ENCODE data around the gene INTS11. TPM values are rescaled to one million over a fixed set of nuclear protein-coding genes. Genes with fewer than 3 reads are reported as not detected.
A peak's percentile ranks its signal among the peaks of the same experiment; 100 is the strongest.

INTS11 gene
- total and polyA plus RNA-seq, 2 of the 13 experiments (the other 11 are each of a cell fraction or from before 2014, with no cell fraction given): 52.8 to 94.8 TPM

DNA sequence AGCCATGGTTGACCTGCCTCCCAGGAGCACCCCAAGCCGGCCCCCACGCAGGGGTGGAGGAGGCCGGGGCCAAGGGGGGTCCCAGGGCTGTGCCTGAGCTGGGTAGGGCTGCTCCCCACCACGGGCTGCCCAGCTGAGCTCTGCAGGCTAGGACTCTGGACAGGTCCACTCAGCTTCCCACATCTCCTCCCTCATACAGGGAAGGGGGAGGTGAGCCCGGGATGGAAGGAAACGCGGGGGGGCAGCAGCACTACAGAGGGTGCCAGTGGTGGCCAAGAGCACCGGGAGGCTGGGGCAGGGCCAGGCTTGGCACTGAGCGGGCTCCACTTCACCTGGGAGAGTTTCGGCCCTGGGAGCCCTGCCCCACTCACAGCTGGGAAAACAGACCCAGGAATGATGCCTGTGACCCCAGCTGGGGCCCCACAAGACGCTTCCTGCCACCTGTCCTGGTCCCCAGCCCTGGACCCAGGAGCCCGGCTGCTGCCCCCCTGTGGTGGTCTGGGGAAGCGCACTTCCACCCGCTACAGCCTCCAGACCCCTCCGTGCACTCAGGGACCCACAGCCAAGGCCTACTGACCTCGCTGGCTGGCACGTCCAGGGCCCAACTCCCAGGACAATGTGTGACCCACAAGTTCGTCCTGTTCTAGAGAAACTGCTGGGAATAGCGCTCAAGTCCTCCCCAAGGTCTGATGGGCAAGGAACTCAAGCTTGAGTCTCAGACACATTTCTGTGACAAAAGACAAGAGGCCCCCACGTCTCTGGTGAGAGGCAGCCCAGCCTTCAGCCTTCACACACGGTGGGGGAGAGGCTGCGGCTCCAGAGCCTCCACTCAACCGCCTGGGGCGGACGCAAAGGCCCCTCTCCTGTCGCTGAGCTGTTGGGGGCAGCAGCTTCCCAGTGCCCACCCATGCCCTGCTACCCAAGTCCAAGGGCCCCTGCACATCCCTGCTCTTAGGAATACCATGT, 47.6 kb upstream of the INTS11 start (continued):
- TF ChIP-seq PCBP1 (IDR thresholded peaks at IDR 0.05; ENCODE audit: borderline replicate concordance, low read depth, low read length) (0 out of 2 replicates have a peak, but pooled peaks have one; percentile 8), CCDC6 (CRISPR knock-in tag; IDR thresholded peaks at IDR 0.05) (no peak), KLF16 (CRISPR knock-in tag; IDR thresholded peaks at IDR 0.05) (0 out of 4 replicates have a peak, but pooled peaks of 1 of the 2 experiments have one; percentile 30), ATF1 (CRISPR knock-in tag; IDR thresholded peaks at IDR 0.05) (no peak), RAD51 (IDR thresholded peaks at IDR 0.05; ENCODE audit: borderline replicate concordance) (no peak), CC2D1A (CRISPR knock-in tag; IDR thresholded peaks at IDR 0.05) (no peak), ZNF205 (CRISPR knock-in tag; IDR thresholded peaks at IDR 0.05) (no peak), ZNF816 (CRISPR knock-in tag; IDR thresholded peaks at IDR 0.05; ENCODE audit: borderline replicate concordance) (no peak), ZNF879 (CRISPR knock-in tag; IDR thresholded peaks at IDR 0.05) (no peak), ZNF788 (CRISPR knock-in tag; IDR thresholded peaks at IDR 0.05; ENCODE audit: borderline replicate concordance) (no peak), RNF2 (conservative IDR thresholded peaks at IDR 0.05; ENCODE audit: low read depth) (no peak), TFAP4 (IDR thresholded peaks at IDR 0.05; ENCODE audit: borderline replicate concordance, low read depth) (peak; percentile 81; the same call in 1 of the 2 replicates), GATAD2A (CRISPR knock-in tag; IDR thresholded peaks at IDR 0.05) (no peak), ZSCAN21 (CRISPR knock-in tag; IDR thresholded peaks at IDR 0.05; ENCODE audit: borderline replicate concordance) (no peak), MLX (CRISPR knock-in tag; IDR thresholded peaks at IDR 0.05) (no peak), ARID2 (CRISPR knock-in tag; IDR thresholded peaks at IDR 0.05; ENCODE audit: borderline replicate concordance) (no peak), REXO4 (CRISPR knock-in tag; IDR thresholded peaks at IDR 0.05; ENCODE audit: borderline replicate concordance) (no peak)
- TF ChIP-seq, protein P1, sequence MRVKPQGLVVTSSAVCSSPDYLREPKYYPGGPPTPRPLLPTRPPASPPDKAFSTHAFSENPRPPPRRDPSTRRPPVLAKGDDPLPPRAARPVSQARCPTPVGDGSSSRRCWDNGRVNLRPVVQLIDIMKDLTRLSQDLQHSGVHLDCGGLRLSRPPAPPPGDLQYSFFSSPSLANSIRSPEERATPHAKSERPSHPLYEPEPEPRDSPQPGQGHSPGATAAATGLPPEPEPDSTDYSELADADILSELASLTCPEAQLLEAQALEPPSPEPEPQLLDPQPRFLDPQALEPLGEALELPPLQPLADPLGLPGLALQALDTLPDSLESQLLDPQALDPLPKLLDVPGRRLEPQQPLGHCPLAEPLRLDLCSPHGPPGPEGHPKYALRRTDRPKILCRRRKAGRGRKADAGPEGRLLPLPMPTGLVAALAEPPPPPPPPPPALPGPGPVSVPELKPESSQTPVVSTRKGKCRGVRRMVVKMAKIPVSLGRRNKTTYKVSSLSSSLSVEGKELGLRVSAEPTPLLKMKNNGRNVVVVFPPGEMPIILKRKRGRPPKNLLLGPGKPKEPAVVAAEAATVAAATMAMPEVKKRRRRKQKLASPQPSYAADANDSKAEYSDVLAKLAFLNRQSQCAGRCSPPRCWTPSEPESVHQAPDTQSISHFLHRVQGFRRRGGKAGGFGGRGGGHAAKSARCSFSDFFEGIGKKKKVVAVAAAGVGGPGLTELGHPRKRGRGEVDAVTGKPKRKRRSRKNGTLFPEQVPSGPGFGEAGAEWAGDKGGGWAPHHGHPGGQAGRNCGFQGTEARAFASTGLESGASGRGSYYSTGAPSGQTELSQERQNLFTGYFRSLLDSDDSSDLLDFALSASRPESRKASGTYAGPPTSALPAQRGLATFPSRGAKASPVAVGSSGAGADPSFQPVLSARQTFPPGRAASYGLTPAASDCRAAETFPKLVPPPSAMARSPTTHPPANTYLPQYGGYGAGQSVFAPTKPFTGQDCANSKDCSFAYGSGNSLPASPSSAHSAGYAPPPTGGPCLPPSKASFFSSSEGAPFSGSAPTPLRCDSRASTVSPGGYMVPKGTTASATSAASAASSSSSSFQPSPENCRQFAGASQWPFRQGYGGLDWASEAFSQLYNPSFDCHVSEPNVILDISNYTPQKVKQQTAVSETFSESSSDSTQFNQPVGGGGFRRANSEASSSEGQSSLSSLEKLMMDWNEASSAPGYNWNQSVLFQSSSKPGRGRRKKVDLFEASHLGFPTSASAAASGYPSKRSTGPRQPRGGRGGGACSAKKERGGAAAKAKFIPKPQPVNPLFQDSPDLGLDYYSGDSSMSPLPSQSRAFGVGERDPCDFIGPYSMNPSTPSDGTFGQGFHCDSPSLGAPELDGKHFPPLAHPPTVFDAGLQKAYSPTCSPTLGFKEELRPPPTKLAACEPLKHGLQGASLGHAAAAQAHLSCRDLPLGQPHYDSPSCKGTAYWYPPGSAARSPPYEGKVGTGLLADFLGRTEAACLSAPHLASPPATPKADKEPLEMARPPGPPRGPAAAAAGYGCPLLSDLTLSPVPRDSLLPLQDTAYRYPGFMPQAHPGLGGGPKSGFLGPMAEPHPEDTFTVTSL (CRISPR knock-in tag; IDR thresholded peaks at IDR 0.05; ENCODE audit: borderline replicate concordance): no peak
- TF ChIP-seq, protein P2, sequence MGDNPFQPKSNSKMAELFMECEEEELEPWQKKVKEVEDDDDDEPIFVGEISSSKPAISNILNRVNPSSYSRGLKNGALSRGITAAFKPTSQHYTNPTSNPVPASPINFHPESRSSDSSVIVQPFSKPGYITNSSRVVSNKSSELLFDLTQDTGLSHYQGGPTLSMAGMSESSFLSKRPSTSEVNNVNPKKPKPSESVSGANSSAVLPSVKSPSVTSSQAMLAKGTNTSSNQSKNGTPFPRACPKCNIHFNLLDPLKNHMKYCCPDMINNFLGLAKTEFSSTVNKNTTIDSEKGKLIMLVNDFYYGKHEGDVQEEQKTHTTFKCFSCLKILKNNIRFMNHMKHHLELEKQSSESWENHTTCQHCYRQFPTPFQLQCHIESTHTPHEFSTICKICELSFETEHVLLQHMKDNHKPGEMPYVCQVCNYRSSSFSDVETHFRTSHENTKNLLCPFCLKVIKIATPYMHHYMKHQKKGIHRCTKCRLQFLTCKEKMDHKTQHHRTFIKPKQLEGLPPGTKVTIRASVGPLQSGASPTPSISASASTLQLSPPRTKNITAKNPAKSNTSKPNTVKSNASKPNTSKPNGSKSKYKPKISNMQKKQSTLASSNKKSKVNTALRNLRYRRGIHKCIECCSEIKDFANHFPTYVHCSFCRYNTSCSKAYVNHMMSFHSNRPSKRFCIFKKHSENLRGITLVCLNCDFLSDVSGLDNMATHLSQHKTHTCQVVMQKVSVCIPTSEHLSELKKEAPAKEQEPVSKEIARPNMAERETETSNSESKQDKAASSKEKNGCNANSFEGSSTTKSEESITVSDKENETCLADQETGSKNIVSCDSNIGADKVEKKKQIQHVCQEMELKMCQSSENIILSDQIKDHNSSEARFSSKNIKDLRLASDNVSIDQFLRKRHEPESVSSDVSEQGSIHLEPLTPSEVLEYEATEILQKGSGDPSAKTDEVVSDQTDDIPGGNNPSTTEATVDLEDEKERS (CRISPR knock-in tag; IDR thresholded peaks at IDR 0.05): 0 out of 2 replicates have a peak, but pooled peaks have one; percentile 32
